NCI-H146 (cell line): ENCODE data around the gene TNN.
A peak's percentile ranks its signal among the peaks of the same experiment; 100 is the strongest.

Experiments used
- DNase-seq: peaks from one replicate; lab custom pipeline; 2025; lab: John Stamatoyannopoulos, UW

Gene TNN

DNA sequence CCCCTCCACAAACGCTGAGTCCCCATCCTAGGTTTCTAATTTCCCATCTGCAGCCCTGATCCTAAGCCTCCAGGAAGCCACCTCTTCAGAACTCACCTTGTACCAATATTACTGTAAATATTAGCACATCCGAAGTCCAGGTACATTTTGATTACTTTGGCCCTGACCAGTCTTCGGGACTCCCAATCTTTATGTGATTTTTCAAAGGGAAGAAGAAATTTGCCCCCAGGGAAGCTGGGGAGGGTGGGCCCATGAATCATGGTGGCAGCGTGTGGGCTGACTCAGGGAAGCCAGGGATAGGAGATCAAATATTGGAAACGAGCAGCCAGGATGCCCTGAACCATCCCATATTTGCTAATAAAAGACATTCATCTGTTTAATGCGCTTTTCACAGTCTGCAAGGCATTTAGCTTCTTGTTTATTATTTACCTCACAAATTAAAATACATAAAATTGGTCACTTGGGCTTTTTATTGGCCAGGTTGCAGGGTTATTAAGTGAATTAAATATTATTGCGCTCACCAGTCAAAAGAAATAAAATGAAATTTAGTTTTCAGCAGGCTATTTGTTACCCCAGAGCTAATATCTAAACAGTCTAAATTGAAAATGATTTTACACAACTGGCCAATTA is 78.4 kb downstream of the TNN start:
- DNase-seq = no peak

DNA sequence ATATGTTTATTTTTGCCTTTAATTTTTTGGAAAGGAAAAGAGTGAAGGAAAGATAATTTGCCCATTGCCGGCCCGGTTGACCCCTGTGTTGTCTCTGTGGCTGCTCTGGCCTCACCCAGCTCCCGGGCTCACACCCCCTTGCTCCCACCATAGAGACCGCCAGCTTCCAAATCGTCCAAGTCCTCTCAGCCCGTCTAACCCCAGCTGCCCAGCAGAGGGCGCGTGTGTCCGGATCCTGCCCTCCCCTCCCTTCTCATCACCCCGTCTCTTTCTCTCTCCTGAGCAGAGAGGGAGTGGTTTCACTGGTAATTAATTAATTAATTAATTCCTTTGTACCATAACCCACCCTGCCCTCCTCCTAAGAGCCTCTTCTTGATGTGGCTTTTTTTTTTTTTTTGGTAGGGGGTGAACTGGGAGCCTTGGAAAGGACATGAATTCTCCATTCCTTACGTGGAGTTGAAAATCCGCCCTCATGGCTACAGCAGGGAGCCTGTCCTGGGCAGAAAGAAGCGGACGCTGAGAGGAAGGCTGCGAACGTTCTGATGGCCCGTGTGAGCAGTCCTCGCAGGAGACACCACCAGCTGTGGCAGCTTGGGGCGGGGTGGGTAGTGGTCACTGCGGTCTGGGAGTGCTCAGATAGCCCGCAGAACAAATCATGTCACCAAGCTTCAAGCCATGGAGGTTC is 79.0 kb downstream of the TNN start:
- peak; percentile 54 for DNase-seq

DNA sequence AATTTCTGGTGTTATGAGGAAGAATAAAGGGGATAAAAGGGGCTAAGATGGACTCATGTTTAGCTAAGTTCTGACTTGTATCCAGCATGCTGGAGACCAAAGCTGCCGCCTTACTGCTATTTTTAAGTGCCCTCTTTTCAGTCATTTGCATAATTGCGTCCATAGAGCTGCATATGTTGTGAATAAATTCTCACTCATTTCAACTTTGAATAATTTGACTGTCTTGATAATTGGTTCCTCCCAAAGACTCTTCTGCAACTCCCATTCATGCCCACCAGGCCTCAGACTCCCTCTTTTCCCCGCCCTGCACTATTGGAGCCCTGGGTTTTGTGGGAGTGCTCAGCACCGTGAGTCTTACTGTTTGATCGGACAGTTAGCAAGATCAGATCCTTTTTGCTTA is 79.9 kb downstream of the TNN start:
- DNase-seq = no peak

DNA sequence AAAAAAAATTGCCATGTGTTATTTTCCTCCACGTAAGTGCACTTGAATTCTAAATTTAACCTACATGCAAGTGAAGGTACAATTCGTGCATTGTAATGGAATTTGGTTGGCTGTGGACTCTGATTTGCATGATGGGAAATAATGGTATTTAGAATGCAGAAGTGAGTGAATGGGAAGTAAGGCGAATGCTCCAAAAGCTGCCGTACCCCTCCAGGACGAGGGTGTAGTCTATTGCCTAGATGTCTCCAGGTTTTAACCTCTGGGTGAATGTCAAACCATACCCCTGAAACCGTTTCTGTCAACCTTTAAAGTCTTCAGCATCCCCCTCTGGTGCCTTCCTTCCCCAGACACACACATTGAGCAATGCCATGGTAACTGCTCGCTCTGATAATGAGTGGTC is 80.4 kb downstream of the TNN start:
- DNase-seq = no peak

DNA sequence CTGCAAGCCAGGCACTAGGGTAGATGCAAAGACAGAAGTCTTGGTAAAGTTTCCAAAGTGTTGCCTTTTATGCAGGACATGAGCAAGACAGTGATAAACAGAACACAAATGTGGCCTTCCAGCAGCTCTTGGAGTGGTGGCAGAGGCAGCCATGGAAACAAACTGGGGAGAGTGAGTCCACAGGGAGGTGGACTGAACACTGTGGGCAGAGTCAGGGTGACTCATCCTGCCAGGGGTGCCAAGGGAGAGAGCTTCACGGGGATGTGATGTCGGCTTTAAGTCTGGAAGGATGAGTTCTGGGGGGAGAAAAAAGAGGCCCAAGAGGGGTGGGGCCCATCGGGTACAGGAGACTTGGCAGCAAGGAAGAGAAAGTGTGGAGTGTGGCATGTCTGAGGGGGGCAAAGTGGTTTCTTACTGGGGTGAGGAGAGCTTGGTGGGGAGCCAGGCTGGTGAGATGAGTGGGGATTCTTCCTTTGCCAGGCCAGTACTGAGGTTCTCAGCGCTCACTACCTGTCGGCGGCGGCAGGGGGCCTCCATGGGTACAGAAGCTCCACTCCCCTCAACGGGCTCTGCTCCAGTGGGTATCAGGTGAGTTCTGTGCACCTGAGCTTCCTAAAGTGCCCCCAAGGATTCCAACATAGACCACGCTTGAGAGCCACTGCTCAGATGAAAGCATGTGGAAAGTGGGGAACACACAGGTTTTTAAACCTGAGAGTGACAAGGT is 83.1 kb downstream of the TNN start:
- DNase-seq = no peak

DNA sequence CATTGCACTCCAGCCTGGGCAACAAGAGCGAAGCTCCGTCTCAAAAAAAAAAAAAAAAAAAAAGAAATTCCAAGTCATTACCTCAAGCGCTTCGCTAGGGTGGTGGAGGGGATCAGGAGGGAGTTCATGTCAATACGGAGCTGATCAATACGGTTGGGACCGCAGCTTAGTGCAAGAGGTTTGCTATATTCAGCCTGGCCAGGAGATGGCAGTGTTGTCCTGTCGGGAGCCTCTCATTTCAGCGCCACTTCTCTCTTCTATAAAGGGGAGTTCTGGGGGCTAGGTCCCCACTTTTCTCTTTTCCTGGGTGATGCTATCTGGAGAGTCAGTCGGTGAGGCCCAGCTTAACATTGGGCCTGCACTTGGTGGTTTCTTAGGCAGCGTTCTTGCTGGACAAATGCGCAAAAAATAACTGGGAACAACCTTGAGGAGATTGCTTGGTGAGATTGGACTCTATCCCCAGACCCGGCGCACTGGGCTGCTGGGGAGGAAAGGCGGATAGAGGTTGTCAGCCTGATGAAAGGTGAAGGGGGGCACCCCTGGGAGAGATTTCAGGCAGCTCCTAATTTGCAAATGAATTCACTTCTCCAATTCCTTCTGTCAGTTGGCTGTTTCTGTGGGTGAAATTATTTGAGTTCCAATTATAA is 84.5 kb downstream of the TNN start:
- DNase-seq = peak; percentile 38

DNA sequence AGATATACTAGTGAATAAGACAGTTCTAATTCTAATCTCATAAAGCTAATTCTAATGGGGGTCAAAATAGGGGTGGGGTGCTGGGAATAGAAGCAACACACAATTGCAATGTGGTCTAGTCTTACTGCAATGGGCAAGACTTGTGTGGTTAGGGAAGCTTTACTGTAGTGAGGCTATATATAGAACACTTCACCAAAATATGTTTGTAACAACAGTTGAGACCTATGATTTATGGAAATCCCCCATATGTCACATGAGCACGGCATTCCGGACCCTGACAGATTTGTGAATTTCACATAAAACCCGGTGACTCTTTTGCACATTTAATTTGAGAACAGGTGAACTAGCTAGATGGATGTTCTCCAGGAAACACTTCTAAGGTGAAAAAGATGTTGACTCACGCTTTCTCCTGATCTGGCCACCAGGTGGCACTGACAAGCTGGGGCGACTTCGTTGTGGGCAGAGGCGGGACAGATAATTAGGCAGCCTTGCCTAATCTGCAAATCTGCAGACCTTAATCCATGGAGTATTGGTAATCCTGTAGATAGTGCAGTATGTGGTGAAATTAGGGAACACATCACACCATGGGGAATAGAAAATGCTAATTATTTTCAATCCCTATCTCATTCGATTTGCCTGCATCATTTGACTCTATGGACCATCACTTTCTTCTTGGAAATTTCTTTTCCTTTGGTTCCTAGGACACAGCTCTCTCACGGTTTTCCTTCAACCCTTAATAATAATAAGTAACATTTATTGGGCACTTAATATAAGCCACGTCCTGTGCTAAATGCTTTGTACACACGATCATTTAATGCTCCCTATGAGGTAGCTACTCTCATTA is 87.2 kb downstream of the TNN start:
- DNase-seq = peak; percentile 21

DNA sequence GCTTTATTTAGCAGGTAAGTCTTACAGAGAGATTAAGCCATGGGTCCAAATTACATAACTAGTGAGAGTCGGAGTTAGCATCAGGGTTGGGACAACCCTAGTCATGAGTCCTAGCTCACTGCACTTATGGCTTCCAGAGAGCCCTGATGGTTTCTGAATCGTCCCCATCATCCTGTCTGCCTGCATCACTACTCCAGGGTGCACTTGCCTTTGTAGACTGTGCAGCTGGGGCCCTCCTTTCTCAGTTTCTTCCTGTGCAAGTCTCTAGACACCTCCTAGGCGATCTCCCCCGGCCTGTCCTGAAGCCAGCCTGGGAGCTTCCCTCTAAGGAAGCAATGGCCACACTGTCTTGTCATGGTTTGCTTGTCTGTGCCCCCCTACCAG is 87.8 kb downstream of the TNN start:
- no peak for DNase-seq

DNA sequence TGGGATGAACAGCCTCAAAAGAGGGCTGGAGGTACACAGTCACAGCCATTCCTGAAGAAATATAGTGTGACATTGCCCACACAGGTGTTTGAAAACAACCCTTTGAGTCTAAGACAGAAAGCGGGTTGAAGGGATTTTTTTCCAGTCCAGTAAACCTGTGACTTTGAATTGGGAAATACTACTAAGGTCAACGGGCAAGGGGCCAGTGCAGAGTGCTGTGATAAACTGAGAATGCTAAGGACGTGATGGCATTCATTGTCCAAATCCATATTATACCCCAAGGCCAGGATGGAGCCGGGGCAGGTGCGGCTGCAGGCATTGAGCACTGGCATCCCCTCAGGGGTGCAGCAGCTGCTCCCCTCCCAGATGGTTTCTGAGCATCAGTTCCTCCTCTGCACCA is 88.3 kb downstream of the TNN start:
- DNase-seq = no peak

DNA sequence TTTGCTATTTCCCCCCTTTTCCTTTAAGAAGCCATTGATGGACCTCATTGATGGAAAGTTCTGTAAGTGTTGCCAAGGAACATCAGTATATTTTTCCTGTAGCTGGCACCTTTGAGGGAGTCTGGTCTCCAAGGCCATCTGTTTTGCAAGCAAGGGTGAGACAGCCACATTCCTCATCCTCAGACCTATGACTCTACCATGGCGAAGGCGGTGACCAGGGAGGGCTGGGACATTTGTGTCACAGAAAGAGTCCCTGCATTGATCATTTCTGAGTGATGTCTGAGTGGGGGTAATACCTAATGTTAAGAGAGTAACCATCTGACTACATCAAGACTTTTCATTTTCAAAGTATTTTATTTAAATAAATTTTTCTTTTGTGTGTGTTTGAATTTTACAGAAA is 89.6 kb downstream of the TNN start:
- DNase-seq = no peak

DNA sequence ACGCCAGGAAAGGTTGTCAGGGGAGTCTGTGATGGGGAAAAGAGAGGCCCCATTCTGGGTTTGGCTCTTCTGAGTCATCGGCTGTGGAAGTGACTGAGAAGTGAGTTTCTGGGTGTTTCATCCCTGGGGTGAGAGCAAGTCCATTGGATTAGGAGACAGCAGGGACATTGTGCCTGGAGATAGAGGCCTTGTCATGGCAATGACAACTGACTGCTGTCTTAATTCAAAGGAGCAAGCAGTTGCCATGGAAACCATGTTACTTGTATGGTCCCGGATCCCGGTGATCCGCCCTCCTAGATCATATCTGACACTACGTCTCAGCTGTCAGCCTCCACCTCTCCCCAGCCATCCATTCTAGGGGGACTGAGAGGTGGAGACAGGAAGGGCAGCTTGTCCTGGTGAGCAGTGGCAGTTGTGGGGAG is 90.5 kb downstream of the TNN start:
- no peak for DNase-seq

DNA sequence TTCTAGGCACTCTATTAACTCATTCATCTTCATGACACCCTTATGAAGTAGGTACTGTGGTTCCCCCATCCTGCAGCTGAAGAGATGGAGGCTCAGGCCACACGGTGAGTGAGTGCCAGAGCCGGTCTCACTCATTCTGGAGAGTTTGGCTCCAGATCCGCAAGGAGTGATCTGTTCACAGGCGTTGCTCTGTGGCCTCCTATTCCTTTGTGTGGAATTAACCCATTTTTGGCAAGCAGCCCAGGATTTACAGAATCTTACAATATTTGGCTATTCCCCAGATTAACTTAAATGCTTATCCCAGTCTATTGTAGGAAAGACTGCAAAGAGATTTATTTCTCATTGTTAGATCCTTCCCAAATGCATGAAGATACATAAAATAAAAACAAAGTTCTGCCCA is 95.3 kb downstream of the TNN start:
- DNase-seq = no peak

DNA sequence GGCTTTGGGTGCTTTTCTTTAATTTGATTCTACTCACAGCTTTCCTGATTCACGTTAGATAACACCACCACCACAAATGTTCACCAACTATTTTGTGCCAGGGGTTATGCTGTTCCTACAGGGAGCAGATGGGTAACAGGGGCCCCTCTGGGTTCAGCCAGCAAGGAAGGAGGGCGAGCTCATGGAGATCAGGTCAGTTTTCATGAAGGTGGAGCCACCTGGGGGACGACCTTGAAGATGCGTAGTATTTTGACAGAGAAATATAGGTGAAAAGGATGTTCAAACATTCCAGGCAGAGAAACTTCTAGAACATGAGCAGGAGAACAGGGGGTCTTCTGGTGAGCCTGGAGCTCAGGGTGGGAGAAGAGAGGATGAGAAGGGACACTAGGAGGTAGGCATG is 96.1 kb downstream of the TNN start:
- no peak for DNase-seq

DNA sequence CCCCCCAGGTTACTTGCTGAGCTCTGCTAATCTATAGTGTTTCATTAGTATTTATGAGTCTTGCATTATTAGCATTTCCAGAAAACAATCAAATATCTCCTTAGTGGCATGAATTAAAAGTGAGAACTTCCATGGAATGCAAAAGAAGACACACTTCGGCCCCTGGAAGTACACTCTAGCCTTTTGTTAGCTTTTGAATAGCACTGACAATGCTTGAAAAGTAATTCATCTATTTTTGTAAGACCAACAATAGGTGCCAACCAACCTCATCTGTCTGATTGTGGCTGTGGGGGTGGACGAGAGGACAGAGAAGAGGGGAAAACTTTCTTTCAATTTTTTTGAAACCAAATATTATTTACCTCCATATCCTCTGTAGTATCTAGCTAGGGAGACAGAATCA is 97.1 kb downstream of the TNN start:
- DNase-seq = no peak

DNA sequence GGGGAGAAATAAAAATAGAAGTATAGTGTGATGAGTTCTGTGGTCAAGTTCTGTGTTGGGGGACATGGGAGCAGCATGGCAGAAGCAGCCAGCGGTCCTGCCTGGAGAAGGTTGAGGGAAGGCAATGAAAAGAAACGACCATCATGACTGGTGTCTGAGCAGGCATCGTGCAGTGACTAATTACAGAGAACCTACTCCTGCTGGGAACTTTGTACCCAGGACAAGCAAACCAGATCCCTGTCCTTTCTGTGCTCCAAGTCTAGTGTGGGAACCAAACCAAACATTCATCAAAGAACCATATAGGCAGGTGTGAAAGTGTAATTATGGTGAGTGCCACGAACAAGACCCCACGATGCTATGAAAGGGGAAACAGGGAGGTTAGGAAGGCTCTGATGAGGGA is 99.1 kb downstream of the TNN start:
- DNase-seq = no peak

DNA sequence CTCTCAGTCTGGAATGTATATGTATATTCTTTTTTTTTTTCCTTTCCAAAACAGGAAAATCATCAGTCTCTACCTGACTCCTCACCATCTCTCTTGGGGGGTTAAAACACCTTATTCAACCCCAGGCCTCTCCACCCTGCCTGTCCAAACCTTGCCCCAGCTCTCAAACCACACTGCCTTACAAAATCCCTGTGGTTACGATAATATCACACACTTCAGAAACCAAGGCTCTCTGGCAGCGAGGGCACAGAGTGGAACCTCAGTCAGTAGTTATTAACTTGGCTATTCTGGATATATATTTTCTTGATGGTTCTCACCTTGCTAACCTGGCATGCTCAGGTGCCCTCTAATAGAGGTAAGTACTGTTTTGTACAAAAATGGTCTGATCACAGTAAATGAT is 100.2 kb downstream of the TNN start:
- DNase-seq = no peak

DNA sequence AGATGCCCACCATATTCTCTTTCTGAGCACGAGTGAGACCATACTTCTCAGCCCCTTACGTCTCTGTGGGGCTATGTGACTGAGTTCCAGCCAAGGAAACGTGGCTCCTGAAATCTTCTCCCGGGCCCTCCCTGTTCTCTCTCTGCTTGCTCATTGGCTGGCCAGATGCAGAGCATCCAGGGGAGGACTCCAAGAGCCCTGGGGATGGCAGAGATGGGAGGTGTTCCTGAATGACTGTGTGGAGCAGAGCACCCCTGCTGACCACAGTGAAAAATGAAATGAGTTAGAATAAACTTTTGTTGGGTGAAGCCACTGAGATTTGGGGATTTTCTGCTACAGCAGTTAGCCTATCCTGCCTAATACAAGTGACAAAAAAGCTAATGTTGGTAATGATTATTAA is 101.1 kb downstream of the TNN start:
- DNase-seq = no peak

DNA sequence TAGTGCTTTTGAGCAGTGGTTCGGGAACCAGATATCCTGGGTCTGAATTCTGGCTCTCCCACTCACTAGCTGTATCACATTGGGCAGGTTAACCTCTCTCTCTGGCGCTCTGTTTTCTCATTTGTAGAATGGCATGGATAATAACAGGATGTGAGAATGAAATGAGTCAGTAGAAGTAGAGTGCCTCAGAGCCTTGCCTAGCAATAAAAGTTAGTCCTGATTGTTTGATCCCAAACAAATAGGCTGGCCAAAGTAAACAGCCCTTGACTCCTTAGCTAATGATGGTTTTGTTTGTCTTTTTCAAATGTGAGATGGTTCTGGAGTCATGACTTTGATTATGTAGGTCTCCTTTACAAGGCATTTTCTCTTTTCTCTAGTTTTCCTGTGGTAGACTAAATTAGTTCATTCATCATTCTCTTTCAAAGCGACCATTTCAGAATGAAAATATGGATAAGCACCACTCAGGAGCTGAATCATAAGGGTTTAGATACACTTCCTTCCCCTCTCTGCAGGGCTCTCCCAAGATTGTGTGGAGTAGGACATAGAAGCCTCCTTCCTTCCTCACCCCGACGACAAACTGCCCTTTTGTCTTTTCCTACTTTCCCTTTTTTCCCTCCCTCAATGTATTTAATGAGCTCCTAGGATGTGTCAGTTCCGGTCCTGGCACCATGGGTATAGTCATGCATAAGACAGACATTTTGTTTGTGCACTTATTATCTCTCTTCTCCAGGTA is 101.8 kb downstream of the TNN start:
- no peak for DNase-seq

DNA sequence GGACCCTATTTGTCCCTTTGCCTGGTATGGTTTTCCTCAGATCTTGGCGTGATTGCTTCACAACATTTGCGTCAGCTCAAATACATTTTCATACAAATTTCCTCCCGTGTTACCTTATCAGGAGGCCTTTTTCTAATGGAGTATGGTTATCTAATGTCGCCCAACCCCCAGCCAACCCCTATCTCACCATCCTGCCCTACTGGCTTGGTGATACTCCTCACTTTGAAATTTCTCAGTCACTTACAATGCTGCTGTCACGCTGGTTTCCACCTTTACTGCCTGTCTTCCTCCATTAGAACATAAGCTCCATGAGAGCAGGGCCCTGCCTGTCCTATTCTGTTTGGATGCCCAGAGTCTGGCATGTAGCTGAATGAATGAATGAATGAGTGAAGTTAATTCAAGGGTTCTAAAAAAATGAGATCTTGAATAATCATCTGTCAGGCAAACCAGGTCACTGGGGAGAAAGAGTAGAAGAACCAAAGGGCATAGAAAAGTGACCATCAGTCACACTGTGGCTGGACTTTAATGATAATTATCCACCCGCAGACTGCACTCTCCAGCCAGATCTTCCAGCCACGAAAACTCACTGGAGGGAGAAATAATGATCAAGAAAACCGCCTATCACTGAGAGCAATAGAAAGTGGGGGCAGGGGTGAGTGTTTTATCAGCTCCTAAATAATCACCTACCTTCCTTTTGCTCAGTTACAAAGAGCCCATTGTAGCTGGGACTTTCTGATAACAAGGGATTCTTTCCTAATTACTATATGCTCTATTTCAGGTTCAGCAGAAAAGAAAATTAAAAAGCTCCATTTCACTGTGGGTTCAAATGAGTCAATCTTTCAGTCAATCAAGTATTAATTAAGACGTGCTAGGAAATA is 103.6 kb downstream of the TNN start:
- DNase-seq = no peak

DNA sequence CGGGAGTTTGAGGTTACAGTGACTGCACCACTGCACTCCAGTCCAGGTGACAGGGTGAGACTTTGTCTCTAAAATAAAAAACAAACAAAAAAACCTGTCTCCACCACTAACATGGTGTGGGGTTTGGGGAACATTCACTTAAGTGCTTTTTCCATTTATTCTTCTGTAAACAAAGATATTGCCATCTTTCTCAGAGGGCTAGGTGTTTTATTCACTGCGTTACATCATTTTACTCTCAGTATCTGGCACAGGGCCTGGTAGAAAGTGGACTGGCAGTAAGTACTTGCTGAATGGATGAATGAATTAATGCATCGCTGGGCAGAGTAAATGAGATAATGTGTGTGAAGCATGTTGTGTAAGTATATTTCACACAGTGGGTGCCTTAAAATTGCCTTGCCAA is 104.9 kb downstream of the TNN start:
- DNase-seq = no peak
